Cardiac muscle cell (in vitro differentiated cells and primary cell): ENCODE measurements around the gene VWF. TPM values are rescaled to one million over a fixed set of nuclear protein-coding genes. Genes with fewer than 3 reads are reported as not detected.
A peak's percentile ranks its signal among the peaks of the same experiment; 100 is the strongest.

Experiments
- DNase-seq, 2 donors: peaks; one replicate each; pipeline versions ENCODE4 v3.0.0 to v3.0.0-alpha.2; 2010 to 2017; ENCODE audit warnings: low read depth in 1 of 2, low spot score in 1 of 2
- H3K27ac ChIP-seq: fragments of 200-600 bp; sonication (generic); 2 replicates; pipeline ENCODE4 v1.5.1; 2016
- H3K27me3 ChIP-seq: fragments of 200-600 bp; sonication (generic); 2 replicates; pipeline ENCODE4 v1.6.0; 2016; ENCODE audit warnings: control low read depth
- H3K36me3 ChIP-seq: fragments of 200-600 bp; sonication (generic); 2 replicates; pipeline ENCODE4 v1.5.1; 2016; ENCODE audit warnings: control low read depth
- H3K4me1 ChIP-seq: fragments of 200-600 bp; sonication (generic); 2 replicates; pipeline ENCODE4 v1.8.1; 2017; ENCODE audit warnings: low read depth, mild to moderate bottlenecking, mixed run types
- H3K4me3 ChIP-seq: fragments of 200-600 bp; sonication (generic); 2 replicates; pipeline ENCODE4 v1.5.1; 2016; ENCODE audit warnings: mild to moderate bottlenecking
- H3K9me3 ChIP-seq: fragments of 200-600 bp; sonication (generic); 2 replicates; pipeline ENCODE4 v1.5.1; 2017; ENCODE audit warnings: low read depth, mild to moderate bottlenecking, control low read depth
- polyA plus RNA-seq: library from polyadenylated mRNA; unstranded; fragments of >200 nt; fragmentation: Nextera tagmentation; extraction: Ambion mirVana; gene quantifications from 2 replicates; pipeline ENCODE4 v1.2.1, GENCODE V29; 2016
- total RNA-seq: library from RNA; depleted of rRNA; stranded (reverse); fragments of >200 nt; gene quantifications from 2 replicates; pipeline ENCODE4 v1.2.3, GENCODE V29; 2016
- TF ChIP-seq, protein P1 (sequence below): IDR thresholded peaks from 2 replicates; pipeline ENCODE4 v1.5.1; 2012; ENCODE audit warnings: low read depth, mild to moderate bottlenecking, low read length

VWF gene
- total and polyA plus RNA-seq, 2 experiments from 2014 or later: 0.03 TPM; not detected in 1

DNA sequence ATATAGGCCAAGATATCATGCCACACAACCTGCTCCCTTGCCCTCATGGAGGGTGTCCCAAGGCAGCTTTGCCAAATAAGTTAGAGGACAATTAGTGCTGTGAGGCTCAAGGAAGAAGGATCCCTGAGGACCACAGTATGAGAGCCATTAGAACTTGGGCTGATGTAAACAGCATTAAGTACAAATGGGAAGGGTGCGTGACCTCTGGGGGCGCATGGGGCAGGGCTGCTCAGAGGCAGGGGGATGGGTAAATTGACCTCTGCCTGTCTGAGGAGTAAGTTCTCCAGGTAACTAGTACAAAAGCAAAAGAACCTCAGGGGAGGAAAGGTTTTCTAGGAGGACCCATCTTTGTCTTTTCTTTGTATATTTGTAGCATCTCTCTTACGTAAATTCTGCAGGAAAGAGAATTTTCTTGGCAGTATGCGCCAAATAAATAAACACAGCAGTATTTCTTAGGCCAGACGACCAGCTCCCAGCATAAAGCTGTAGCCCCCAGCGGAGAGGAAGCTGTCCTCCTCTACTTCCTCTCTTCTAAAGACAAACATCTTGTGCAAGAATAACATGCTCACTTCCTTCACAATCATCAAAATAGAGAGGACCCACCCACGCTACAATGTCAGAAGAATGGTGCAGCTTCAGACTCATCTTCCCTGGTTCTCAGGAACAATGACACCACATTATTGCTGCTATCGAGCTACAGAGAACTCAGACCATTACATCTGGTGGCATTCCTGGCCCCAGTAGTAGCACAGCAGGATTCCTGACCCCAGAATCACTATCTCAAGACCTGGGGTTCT lies 16.4 kb upstream of the VWF start:
- Histone ChIP-seq H3K4me1 (no peaks in the 10 kb centered on the region), H3K27me3 (no peaks in the 10 kb centered on the region), H3K27ac (no peak overlapping the region), H3K4me3 (no peak overlapping the region), H3K36me3 (no peaks in the 10 kb centered on the region), H3K9me3 (no peaks in the 10 kb centered on the region)
- peak in 1 of 2 donors; percentile 72 for DNase-seq
- TF ChIP-seq, protein P1, sequence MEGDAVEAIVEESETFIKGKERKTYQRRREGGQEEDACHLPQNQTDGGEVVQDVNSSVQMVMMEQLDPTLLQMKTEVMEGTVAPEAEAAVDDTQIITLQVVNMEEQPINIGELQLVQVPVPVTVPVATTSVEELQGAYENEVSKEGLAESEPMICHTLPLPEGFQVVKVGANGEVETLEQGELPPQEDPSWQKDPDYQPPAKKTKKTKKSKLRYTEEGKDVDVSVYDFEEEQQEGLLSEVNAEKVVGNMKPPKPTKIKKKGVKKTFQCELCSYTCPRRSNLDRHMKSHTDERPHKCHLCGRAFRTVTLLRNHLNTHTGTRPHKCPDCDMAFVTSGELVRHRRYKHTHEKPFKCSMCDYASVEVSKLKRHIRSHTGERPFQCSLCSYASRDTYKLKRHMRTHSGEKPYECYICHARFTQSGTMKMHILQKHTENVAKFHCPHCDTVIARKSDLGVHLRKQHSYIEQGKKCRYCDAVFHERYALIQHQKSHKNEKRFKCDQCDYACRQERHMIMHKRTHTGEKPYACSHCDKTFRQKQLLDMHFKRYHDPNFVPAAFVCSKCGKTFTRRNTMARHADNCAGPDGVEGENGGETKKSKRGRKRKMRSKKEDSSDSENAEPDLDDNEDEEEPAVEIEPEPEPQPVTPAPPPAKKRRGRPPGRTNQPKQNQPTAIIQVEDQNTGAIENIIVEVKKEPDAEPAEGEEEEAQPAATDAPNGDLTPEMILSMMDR: no peak

DNA sequence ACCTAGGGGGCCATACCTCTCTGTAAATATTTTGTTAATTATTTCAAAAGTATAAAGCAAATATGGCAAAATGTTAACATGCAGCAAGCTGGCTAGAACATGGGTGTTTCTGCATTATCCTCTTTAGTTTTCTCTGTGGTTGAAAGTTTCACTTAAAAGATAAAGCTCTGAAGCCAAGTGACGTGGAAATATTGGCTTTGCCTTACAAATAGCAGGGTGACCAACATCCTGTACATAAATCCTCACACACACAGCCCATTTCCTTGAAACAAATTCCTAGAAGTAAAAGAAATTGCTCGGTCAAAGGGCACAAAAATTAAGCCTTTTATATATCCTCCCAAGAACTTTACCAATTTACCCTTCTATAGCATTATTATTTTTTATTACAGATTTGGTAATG lies 10.6 kb upstream of the VWF start:
- peak in 1 of 2 donors; percentile 79 for DNase-seq
- Histone ChIP-seq H3K27ac (no peak overlapping the region), H3K4me1 (no peaks in the 10 kb centered on the region), H3K9me3 (no peaks in the 10 kb centered on the region), H3K4me3 (no peak overlapping the region), H3K27me3 (no peaks in the 10 kb centered on the region), H3K36me3 (no peaks in the 10 kb centered on the region)
- TF ChIP-seq, protein P1: no peak

DNA sequence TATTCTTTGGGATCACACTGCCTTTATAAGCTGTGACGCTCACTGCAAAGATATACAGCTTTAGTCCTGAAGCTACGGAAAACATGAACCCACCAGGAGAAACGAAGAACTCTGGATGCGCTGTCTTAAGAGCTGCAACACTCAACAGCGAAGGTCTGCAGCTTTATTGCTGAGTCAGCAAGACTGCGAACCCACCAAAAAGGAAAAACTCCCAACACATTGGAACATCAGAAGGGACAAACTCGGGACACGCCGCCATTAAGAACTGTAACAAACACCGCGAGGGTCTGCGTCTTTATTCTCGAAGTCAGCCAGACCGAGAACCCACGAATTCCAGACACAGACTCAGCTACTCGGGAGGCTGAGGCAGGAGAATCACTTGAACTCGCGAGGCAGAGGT lies 9.2 kb upstream of the VWF start:
- Histone ChIP-seq H3K9me3 (no peaks in the 10 kb centered on the region), H3K27me3 (no peaks in the 10 kb centered on the region), H3K36me3 (no peaks in the 10 kb centered on the region), H3K27ac (no peak overlapping the region), H3K4me3 (no peak overlapping the region), H3K4me1 (no peaks in the 10 kb centered on the region)
- TF ChIP-seq, protein P1: no peak
- DNase-seq: no peak

DNA sequence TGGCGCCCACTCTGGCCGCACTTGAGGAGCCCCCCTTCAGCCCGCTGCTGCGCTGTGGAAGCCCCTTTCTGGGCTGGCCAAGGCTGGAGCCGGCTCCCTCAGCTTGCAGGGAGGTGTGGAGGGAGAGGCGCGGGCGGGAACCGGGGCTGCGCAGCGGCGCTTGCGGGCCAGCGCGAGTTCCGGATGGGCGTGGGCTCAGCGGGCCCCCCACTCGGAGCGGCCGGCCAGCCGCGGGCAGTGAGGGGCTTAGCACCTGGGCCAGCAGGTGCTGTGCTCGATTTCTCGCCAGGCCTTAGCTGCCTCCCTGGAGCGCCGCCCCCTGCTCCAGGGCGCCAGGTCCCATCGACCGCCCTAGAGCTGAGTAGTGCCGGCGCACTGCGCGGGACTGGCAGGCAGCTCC lies 8.0 kb upstream of the VWF start:
- Histone ChIP-seq H3K27ac (no peak overlapping the region), H3K9me3 (no peaks in the 10 kb centered on the region), H3K4me1 (no peaks in the 10 kb centered on the region), H3K27me3 (no peaks in the 10 kb centered on the region), H3K36me3 (no peaks in the 10 kb centered on the region), H3K4me3 (no peak overlapping the region)
- DNase-seq: no peak
- TF ChIP-seq, protein P1: no peak

- TF ChIP-seq, protein P1: no peak
These were observed 789 bp upstream of the VWF start for GRCh38 chr12:6125310-6125608.

More at GRCh38 chr12:6125310-6125608, 789 bp upstream of the VWF start:
- Histone ChIP-seq H3K9me3 (no peaks in the 10 kb centered on the region), H3K27ac (no peak overlapping the region), H3K36me3 (no peaks in the 10 kb centered on the region), H3K4me3 (no peak overlapping the region), H3K27me3 (no peaks in the 10 kb centered on the region), H3K4me1 (no peaks in the 10 kb centered on the region)
- DNase-seq: no peak
